Measurements from ENCODE around the gene ZMYND15. TPM values are rescaled to one million over a fixed set of nuclear protein-coding genes. Genes with fewer than 3 reads are reported as not detected.

Gene ZMYND15
- total and polyA plus RNA-seq, 2 of the 4 experiments (the other 2 are of a cell fraction): 0.07 TPM; not detected in 1

DNA sequence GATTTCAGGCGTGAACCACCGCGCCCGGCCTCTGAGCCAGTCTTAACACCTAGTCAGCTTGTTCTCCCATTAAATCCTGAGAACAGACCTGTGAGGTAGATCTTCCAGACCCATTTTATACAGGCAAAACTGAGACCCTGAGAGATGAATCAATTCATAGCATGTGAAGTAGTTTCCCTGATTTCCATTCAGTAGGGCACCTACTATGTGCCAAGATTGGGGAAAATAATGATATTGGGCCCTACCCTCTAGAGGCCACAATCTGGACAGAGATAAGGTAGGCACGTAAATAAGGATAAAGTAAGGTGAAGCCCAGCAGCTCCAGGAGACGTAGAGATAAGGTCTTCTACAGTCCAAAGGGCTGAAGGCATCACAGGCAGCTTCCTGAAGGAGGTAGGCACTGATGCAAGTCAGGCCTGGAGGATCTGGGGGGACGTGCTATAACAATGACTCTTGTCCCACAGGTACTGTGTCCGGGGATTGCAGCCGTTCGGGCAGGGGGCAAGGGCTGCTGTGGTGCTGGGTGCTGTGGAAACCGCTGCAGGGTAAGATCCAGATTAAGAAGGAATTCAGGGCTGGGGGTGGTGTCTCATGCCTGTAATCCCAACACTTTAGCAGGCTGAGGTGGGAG lies 40.8 kb downstream of the ZMYND15 start:
- H3K4ac ChIP-seq (ENCODE audit: low read depth, low read length): no peak overlapping the region
- no peak overlapping the region for H2BK20ac ChIP-seq (ENCODE audit: low read depth, low read length)
- dilution Hi-C loops (cut with HindIII; ENCODE audit: low sequenced_read_pairs, unreplicated experiment) (no loop called here), intact Hi-C loops (cut with micrococcal nuclease) (no loop called here), in situ Hi-C loops (cut with MboI; ENCODE audit: low sequenced_read_pairs) (no loop called here)
- peaks cover 3% of the 10 kb centered on the region; the same call in 1 of the 2 replicates for H3K4me1 ChIP-seq (ENCODE audit: control insufficient read depth, insufficient read depth, low read length)
- H3K27me3 ChIP-seq (ENCODE audit: control insufficient read depth, insufficient read depth, low read length): peaks cover 48% of the 10 kb centered on the region
- no peak overlapping the region for H3K23ac ChIP-seq (ENCODE audit: low read depth, low read length)
- H4K5ac ChIP-seq (ENCODE audit: low read depth, low read length): no peak overlapping the region
- 30% methylated on average over 3 of the region's 11 CpGs; no CpG with 5 or more reads in 1 of the 2 experiments for WGBS, 2 experiments (ENCODE audit: extremely low coverage in 2 of 2, insufficient read length in 1 of 2)
- CTCF ChIA-PET: interaction anchor here (1.0 kb wide), 1 partner anchor 10 kb away, joined by 3 read pairs; no protein-coding TSS in a partner anchor
- no peak overlapping the region for H3K9ac ChIP-seq (ENCODE audit: low read depth, low read length)
- TF ChIP-seq MAFK (IDR thresholded peaks at IDR 0.05; ENCODE audit: low read depth, low read length) (no peak), FOS (IDR thresholded peaks at IDR 0.05; ENCODE audit: low read depth, low read length) (no peak), CEBPB (IDR thresholded peaks at IDR 0.05; ENCODE audit: low read depth, low read length) (no peak), POLR2A (IDR thresholded peaks at IDR 0.05; ENCODE audit: low read depth, low read length) (no peak), MAZ (IDR thresholded peaks at IDR 0.05; ENCODE audit: borderline replicate concordance, low read depth, low read length) (no peak), SMC3 (IDR thresholded peaks at IDR 0.05; ENCODE audit: low read depth, low read length) (no peak), RFX5 (IDR thresholded peaks at IDR 0.05; ENCODE audit: low read depth, low read length) (no peak), RAD21 (IDR thresholded peaks at IDR 0.05; ENCODE audit: low read length) (no peak), RCOR1 (IDR thresholded peaks at IDR 0.05; ENCODE audit: insufficient replicate concordance, low read length) (no peak), BHLHE40 (IDR thresholded peaks at IDR 0.05; ENCODE audit: low read depth, low read length) (no peak), NFE2L2 (IDR thresholded peaks at IDR 0.05; ENCODE audit: low read depth, low read length) (no peak), MXI1 (IDR thresholded peaks at IDR 0.05; ENCODE audit: borderline replicate concordance, low read depth, low read length) (no peak), CHD1 (IDR thresholded peaks at IDR 0.05; ENCODE audit: low read depth, low read length) (no peak)
- TF ChIP-seq, protein P1, sequence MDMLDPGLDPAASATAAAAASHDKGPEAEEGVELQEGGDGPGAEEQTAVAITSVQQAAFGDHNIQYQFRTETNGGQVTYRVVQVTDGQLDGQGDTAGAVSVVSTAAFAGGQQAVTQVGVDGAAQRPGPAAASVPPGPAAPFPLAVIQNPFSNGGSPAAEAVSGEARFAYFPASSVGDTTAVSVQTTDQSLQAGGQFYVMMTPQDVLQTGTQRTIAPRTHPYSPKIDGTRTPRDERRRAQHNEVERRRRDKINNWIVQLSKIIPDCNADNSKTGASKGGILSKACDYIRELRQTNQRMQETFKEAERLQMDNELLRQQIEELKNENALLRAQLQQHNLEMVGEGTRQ (IDR thresholded peaks at IDR 0.05; ENCODE audit: low read depth, low read length): no peak
- TF ChIP-seq, protein P2, sequence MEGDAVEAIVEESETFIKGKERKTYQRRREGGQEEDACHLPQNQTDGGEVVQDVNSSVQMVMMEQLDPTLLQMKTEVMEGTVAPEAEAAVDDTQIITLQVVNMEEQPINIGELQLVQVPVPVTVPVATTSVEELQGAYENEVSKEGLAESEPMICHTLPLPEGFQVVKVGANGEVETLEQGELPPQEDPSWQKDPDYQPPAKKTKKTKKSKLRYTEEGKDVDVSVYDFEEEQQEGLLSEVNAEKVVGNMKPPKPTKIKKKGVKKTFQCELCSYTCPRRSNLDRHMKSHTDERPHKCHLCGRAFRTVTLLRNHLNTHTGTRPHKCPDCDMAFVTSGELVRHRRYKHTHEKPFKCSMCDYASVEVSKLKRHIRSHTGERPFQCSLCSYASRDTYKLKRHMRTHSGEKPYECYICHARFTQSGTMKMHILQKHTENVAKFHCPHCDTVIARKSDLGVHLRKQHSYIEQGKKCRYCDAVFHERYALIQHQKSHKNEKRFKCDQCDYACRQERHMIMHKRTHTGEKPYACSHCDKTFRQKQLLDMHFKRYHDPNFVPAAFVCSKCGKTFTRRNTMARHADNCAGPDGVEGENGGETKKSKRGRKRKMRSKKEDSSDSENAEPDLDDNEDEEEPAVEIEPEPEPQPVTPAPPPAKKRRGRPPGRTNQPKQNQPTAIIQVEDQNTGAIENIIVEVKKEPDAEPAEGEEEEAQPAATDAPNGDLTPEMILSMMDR (conservative IDR thresholded peaks at IDR 0.05; ENCODE audit: low read depth, low read length): no peak
- TF ChIP-seq, protein P3, sequence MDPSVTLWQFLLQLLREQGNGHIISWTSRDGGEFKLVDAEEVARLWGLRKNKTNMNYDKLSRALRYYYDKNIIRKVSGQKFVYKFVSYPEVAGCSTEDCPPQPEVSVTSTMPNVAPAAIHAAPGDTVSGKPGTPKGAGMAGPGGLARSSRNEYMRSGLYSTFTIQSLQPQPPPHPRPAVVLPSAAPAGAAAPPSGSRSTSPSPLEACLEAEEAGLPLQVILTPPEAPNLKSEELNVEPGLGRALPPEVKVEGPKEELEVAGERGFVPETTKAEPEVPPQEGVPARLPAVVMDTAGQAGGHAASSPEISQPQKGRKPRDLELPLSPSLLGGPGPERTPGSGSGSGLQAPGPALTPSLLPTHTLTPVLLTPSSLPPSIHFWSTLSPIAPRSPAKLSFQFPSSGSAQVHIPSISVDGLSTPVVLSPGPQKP (IDR thresholded peaks at IDR 0.05; ENCODE audit: borderline replicate concordance, low read depth, low read length): no peak
- H4K91ac ChIP-seq (ENCODE audit: insufficient read depth, low read depth, low read length): no peak overlapping the region
- DNase-seq (no peak), ATAC-seq (ENCODE audit: low read depth) (no peak)
- H2AK9ac ChIP-seq (replicated peaks; ENCODE audit: low read depth, low read length, poor library complexity): no peak overlapping the region
- H2AFZ ChIP-seq (replicated peaks; ENCODE audit: low read length, poor library complexity): no peak overlapping the region
- H3K56ac ChIP-seq (ENCODE audit: extremely low read depth, insufficient read depth, low read length): no peak overlapping the region
- H2BK5ac ChIP-seq (ENCODE audit: low read depth, low read length, poor library complexity, severe bottlenecking): no peak overlapping the region
- POLR2A ChIA-PET (ENCODE audit: unreplicated experiment): no interaction called here
- H2BK15ac ChIP-seq (ENCODE audit: low read depth, low read length): no peak overlapping the region
- H3K36me3 ChIP-seq (ENCODE audit: control insufficient read depth, insufficient read depth, low read length): no peaks in the 10 kb centered on the region
- H4K20me1 ChIP-seq (ENCODE audit: insufficient read depth, low read length): no peaks in the 10 kb centered on the region
- no peak overlapping the region for H3K18ac ChIP-seq (ENCODE audit: low read depth, low read length)
- H3K27ac ChIP-seq (ENCODE audit: insufficient read depth, low read length): no peak overlapping the region
- BruUV-seq (replicated peaks): no TSS peak
- no peak overlapping the region for H3K14ac ChIP-seq (replicated peaks; ENCODE audit: low read depth, low read length)
- no peaks in the 10 kb centered on the region for H3K79me1 ChIP-seq (ENCODE audit: low read depth in 1 of 2, low read length in 2 of 2)
- H2AK5ac ChIP-seq (ENCODE audit: low read depth, low read length): no peak overlapping the region
- no peak overlapping the region for H3K4me2 ChIP-seq (ENCODE audit: low read depth, low read length)
- H2BK120ac ChIP-seq (ENCODE audit: low read depth, low read length): no peak overlapping the region
- no peak overlapping the region for H3K4me3 ChIP-seq (ENCODE audit: insufficient read depth, low read depth, low read length)
- no peaks in the 10 kb centered on the region for H3K9me1 ChIP-seq (ENCODE audit: insufficient read depth, low read length)
- H3K9me3 ChIP-seq (ENCODE audit: control insufficient read depth, insufficient read depth, low read length): no peaks in the 10 kb centered on the region
- H4K8ac ChIP-seq (ENCODE audit: low read depth in 2 of 2, low read length in 2 of 2): no peak overlapping the region
